VCaP (cell line): ENCODE data around the gene FTO.

Experiments used
- H3K27ac ChIP-seq: fragments of 450-650 bp; 2 replicates; pipeline ENCODE4 v1.5.1; 2017
- CTCF ChIP-seq: fragments of 450-650 bp; conservative IDR thresholded peaks from 2 replicates; pipeline ENCODE4 v1.5.1; 2017; ENCODE audit warnings: mild to moderate bottlenecking, moderate library complexity

FTO gene

GRCh38 chr16:53703590-53704444, at the start of gene FTO, which contains the start of gene RPGRIP1L:
TSS of gene FTO (plus strand) at chr16:53704156.
TSS of gene RPGRIP1L (minus strand) at chr16:53703859. CDS start at chr16:53700723, 3,136 bp downstream.
- H3K27ac ChIP-seq = peak within 1 kb of the TSS; percentile 50; the same call in 1 of the 2 replicates

GRCh38 chr16:53654946-53655345, 49.0 kb upstream of the FTO start:
- no peak for TF ChIP-seq CTCF

More at GRCh38 chr16:53703590-53704444, at the start of gene FTO, which contains the start of gene RPGRIP1L:
- no peak for TF ChIP-seq CTCF

DNA sequence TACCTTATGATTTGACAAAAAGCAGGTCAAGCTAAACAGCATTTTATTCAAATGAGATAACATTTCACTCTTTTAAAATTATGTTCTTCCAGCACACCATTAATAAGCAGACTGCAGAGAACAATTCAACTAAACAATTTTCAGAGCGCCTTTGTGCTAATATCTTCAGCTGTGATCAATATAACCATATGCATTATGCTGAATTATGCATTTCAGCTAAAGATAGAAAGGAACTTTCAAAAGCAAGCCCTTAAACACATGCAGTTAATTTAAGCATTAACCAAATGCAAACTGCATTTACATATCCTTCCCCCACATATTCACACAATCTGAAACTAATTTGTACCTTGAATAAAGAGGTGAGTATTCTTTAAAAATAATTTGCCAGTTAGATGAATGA, 41.9 kb upstream of the FTO start:
- H3K27ac ChIP-seq = peak overlapping the region; percentile 47; the same call in 1 of the 2 replicates
- no peak for TF ChIP-seq CTCF

More at GRCh38 chr16:53654946-53655345, 49.0 kb upstream of the FTO start:
- H3K27ac ChIP-seq = no peak overlapping the region

- peak overlapping the region; percentile 47 for H3K27ac ChIP-seq
- no peak for TF ChIP-seq CTCF
Observed at GRCh38 chr16:53664724-53665345, 39.1 kb upstream of the FTO start.

- no peak for TF ChIP-seq CTCF
- H3K27ac ChIP-seq = no peak overlapping the region
Observed at GRCh38 chr16:53666786-53667415, 37.1 kb upstream of the FTO start.

GRCh38 chr16:53668869-53669268, 35.1 kb upstream of the FTO start:
- no peak overlapping the region for H3K27ac ChIP-seq
- no peak for TF ChIP-seq CTCF

- H3K27ac ChIP-seq = 0 out of 2 replicates have a peak overlapping the region, but pooled peaks have one; percentile 23
- no peak for TF ChIP-seq CTCF
Observed at GRCh38 chr16:53672461-53672860, 31.5 kb upstream of the FTO start.
